H1 (cell line): Measurements from ENCODE around the gene GGT6.

Source experiments
- CTCF ChIP-seq, 3 experiments: IDR thresholded peaks; 1 replicate in 2 of 3; 2 replicates in 1 of 3; pipeline versions ENCODE4 v1.5.1 to v1.6.1; 2011; ENCODE audit warnings: low read length in 3 of 3, mild to moderate bottlenecking in 3 of 3, inconsistent platforms in 2 of 3, low read depth in 1 of 3, moderate library complexity in 1 of 3; ENCODE audit not compliant: insufficient read depth in 1 of 3; ENCODE audit errors: control extremely low read depth in 1 of 3
- EZH2 ChIP-seq: fragments of 200-600 bp; sonication (generic); IDR thresholded peaks from 2 replicates; pipeline ENCODE4 v1.7.1; 2012; ENCODE audit warnings: low read depth, mild to moderate bottlenecking, moderate library complexity, low read length, inconsistent platforms; ENCODE audit not compliant: severe bottlenecking
- GABPA ChIP-seq: IDR thresholded peaks from 2 replicates; pipeline ENCODE4 v1.6.1; 2011; ENCODE audit warnings: mild to moderate bottlenecking, low read length, moderate library complexity, borderline replicate concordance; ENCODE audit not compliant: insufficient read depth
- PHF8 ChIP-seq: fragments of 200-600 bp; sonication (generic); conservative IDR thresholded peaks from 2 replicates; pipeline ENCODE4 v1.7.1; 2012; ENCODE audit warnings: low read depth, mild to moderate bottlenecking, inconsistent platforms, low read length, moderate library complexity
- POLR2A ChIP-seq, 2 experiments: IDR thresholded peaks; 1 replicate in 1 of 2; 2 replicates in 1 of 2; pipeline ENCODE4 v1.6.1; 2011; ENCODE audit warnings: low read depth in 2 of 2, low read length in 2 of 2, mild to moderate bottlenecking in 2 of 2; ENCODE audit errors: control extremely low read depth in 1 of 2
- POLR2AphosphoS5 ChIP-seq: IDR thresholded peaks from 2 replicates; pipeline ENCODE4 v1.6.1; 2011; ENCODE audit warnings: low read depth, low read length
- SP1 ChIP-seq: IDR thresholded peaks from 2 replicates; pipeline ENCODE4 v1.6.1; 2011; ENCODE audit warnings: low read depth, low read length
- YY1 ChIP-seq: IDR thresholded peaks from 2 replicates; pipeline ENCODE4 v1.6.1; 2011; ENCODE audit warnings: low read depth, mild to moderate bottlenecking, low read length

- TF ChIP-seq POLR2A (IDR thresholded peaks at IDR 0.05; ENCODE audit: control extremely low read depth in 1 of 2, low read depth in 2 of 2, low read length in 2 of 2) (no peak), YY1 (no peak), GABPA (no peak), CTCF (IDR thresholded peaks at IDR 0.05; ENCODE audit: control extremely low read depth in 1 of 3, insufficient read depth in 1 of 3, low read depth in 1 of 3, low read length in 3 of 3) (no peak), SP1 (no peak), POLR2AphosphoS5 (no peak), PHF8 (no peak), EZH2 (no peak)
Measured at GRCh38 chr17:4572131-4572530, 11.8 kb upstream of the GGT6 start.
